Measurements from ENCODE around the gene SLA2.

Gene SLA2

DNA sequence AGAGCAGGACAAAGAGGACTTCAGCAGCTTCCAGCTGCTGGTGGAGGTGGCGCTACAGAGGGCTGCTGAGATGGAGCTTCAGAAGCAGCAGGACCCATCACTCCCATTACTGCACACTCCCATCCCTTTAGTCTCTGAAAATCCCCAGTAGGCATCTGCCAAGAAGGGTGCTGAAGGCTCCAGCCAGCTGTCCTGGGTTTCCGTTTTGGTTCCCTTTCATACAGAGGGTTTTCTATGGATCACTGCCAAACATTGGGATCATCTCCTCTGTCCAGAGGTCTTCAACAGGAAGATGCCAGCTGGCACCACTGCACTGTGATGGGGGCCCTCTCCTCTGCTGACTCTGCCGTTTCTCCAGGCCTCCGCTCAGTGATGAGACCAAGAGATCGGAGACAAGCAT, 54.7 kb downstream of the SLA2 start:
- peak overlapping the region; percentile 43 to 74 (median 68) for H3K27ac Mint-ChIP-seq
- TF ChIP-seq, protein P1, sequence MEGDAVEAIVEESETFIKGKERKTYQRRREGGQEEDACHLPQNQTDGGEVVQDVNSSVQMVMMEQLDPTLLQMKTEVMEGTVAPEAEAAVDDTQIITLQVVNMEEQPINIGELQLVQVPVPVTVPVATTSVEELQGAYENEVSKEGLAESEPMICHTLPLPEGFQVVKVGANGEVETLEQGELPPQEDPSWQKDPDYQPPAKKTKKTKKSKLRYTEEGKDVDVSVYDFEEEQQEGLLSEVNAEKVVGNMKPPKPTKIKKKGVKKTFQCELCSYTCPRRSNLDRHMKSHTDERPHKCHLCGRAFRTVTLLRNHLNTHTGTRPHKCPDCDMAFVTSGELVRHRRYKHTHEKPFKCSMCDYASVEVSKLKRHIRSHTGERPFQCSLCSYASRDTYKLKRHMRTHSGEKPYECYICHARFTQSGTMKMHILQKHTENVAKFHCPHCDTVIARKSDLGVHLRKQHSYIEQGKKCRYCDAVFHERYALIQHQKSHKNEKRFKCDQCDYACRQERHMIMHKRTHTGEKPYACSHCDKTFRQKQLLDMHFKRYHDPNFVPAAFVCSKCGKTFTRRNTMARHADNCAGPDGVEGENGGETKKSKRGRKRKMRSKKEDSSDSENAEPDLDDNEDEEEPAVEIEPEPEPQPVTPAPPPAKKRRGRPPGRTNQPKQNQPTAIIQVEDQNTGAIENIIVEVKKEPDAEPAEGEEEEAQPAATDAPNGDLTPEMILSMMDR (IDR thresholded peaks at IDR 0.05; ENCODE audit: unreplicated experiment in 3 of 3): no peak
- no peaks in the 10 kb centered on the region for H3K27me3 Mint-ChIP-seq (ENCODE audit: low read depth)
- H3K4me1 Mint-ChIP-seq: peaks cover 23% of the 10 kb centered on the region
- no peaks in the 10 kb centered on the region for H3K9me3 Mint-ChIP-seq
- peaks cover 61% of the 10 kb centered on the region for H3K36me3 Mint-ChIP-seq (ENCODE audit: low read depth)
- no peak overlapping the region for H3K4me3 Mint-ChIP-seq

DNA sequence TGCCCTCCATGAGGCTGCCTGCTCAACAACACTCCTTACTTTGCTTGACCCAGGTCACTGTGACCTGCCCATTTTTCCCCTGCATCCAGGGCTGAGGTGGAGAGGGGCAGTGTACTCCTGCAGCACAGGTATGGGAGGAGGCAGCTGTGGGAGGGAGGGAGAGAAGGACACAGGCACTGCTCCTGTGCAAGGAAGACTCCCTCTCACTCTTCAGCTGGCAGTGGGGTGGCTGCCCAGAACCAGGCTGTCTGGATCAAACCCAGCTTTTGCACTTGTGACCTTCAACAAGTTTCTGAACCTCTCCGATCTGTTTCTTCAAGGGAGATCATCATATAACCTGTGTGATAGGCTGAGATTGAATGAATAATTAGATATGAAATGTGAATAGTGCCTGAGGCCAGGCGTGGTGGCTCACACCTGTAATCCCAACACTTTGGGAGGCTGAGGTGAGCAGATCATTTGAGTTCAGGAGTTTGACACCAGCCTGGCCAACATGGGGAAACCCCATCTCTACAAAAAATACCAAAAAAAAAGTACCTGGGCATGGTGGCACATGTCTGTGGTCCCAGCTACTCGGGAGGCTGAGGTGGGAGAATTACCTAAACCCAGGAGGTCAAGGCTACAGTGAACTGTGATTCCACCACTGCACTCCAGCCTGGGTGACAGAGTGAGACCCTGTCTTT, 58.5 kb downstream of the SLA2 start:
- Mint-ChIP-seq H3K4me1 (peaks cover 23% of the 10 kb centered on the region), H3K9me3 (no peaks in the 10 kb centered on the region), H3K27me3 (ENCODE audit: low read depth) (no peaks in the 10 kb centered on the region), H3K4me3 (no peak overlapping the region), H3K27ac (peak overlapping the region in 2 of 3 experiments; percentile 16 to 47), H3K36me3 (ENCODE audit: low read depth) (peaks cover 53% of the 10 kb centered on the region)
- TF ChIP-seq, protein P1 (IDR thresholded peaks at IDR 0.05; ENCODE audit: unreplicated experiment in 3 of 3): no peak

DNA sequence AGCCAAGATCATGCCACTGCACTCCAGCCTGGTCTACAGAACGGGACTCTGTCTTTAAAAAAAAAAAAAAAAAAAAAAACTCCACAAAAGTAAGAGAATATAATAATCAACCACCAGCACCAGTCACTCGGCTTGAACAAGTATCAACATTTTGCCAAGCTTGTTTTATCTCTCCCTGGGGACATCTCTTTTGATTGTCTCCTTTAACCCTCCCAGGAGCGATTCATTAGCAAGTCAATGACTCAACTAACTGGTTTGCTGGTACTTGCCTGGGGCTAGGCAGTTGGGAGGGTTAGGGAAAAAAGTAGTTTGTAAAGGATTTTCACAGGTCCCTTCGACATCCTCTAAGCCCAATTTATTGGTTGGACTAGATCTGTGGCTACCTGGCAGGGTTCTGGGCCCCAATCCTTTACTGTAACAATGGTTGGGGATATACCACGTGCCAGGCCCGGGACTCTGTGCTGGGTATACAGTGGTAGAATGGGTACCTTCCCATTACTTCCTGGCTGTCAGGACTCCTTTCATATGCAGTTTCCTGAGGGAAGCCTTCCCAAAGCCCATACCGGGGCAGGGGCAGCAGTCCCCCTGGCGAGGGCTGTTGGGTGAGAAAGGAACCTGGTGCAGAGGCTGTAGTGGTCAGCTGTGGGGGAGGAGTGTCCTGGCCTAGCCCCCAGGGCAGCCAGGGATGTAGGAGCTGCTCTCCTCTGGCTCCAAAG, 60.4 kb downstream of the SLA2 start:
- TF ChIP-seq, protein P1 (IDR thresholded peaks at IDR 0.05; ENCODE audit: unreplicated experiment in 3 of 3): no peak
- H3K27me3 Mint-ChIP-seq (ENCODE audit: low read depth): no peaks in the 10 kb centered on the region
- no peaks in the 10 kb centered on the region for H3K9me3 Mint-ChIP-seq
- H3K4me3 Mint-ChIP-seq: no peak overlapping the region
- peaks cover 43% of the 10 kb centered on the region for H3K36me3 Mint-ChIP-seq (ENCODE audit: low read depth)
- peaks cover 8% of the 10 kb centered on the region for H3K4me1 Mint-ChIP-seq
- peak overlapping the region in 1 of 3 experiments; percentile 76 for H3K27ac Mint-ChIP-seq

DNA sequence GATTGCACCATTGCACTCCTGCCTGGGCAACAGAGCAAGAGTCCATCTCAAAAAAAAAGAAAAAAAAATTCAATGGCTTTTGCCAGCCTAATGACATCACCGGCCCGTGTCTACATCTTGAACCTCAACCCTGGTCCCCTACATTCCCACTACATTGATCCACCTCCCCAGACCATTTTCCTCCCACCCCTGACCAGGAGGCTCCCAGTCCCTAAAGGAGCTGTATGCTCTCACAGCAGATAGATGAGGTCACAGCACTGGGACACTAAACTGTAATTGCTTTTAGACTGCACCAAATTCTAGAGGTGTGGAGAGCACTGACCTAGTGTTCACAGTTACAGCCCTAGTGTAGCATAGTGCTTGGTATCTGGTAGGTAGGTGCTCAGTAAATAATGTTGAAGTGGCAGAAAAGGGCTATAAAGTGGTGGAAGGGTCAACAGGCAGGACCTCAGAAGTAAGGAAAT, 61.9 kb downstream of the SLA2 start:
- H3K27ac Mint-ChIP-seq: peak overlapping the region in 1 of 3 experiments; percentile 17
- H3K4me1 Mint-ChIP-seq: peaks cover 12% of the 10 kb centered on the region
- no peaks in the 10 kb centered on the region for H3K27me3 Mint-ChIP-seq (ENCODE audit: low read depth)
- H3K9me3 Mint-ChIP-seq: no peaks in the 10 kb centered on the region
- TF ChIP-seq, protein P1 (IDR thresholded peaks at IDR 0.05; ENCODE audit: unreplicated experiment in 3 of 3): no peak
- H3K36me3 Mint-ChIP-seq (ENCODE audit: low read depth): peaks cover 50% of the 10 kb centered on the region
- no peak overlapping the region for H3K4me3 Mint-ChIP-seq

DNA sequence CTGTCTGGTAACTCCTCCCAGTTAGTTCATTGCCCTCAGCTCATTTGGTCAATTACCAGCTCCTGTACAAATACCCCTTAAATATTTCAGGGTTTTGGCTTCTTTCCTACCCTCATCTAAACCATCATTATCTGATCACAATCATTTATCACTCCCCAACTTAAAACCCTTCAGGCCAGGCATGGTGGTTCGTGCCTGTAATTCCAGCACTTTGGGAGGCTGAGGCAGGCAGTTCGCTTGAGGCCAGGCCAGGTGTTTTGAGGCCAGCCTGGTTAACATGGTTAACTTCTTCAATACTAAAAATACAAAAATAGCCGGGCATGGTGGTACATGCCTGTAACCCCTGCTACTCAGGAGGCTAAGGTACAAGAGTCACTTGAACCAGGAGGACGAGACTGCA, 63.2 kb downstream of the SLA2 start:
- peak overlapping the region in 1 of 3 experiments; percentile 80 for H3K27ac Mint-ChIP-seq
- peaks cover 12% of the 10 kb centered on the region for H3K4me1 Mint-ChIP-seq
- no peak overlapping the region for H3K4me3 Mint-ChIP-seq
- TF ChIP-seq, protein P1 (IDR thresholded peaks at IDR 0.05; ENCODE audit: unreplicated experiment in 3 of 3): no peak
- no peaks in the 10 kb centered on the region for H3K9me3 Mint-ChIP-seq
- no peaks in the 10 kb centered on the region for H3K27me3 Mint-ChIP-seq (ENCODE audit: low read depth)
- peaks cover 52% of the 10 kb centered on the region for H3K36me3 Mint-ChIP-seq (ENCODE audit: low read depth)

Data from nephron (organoid).